GM12801 (cell line): ENCODE measurements around the gene CRTAP.

Source experiments
- TF ChIP-seq, protein P1 (sequence below): IDR thresholded peaks from one replicate; pipeline ENCODE4 v1.5.1; 2011; ENCODE audit warnings: control low read depth; ENCODE audit not compliant: insufficient read length; ENCODE audit errors: extremely low read depth

Gene CRTAP

GRCh38 chr3:33173103-33173502 lies 59.3 kb downstream of the CRTAP start:
- TF ChIP-seq, protein P1, sequence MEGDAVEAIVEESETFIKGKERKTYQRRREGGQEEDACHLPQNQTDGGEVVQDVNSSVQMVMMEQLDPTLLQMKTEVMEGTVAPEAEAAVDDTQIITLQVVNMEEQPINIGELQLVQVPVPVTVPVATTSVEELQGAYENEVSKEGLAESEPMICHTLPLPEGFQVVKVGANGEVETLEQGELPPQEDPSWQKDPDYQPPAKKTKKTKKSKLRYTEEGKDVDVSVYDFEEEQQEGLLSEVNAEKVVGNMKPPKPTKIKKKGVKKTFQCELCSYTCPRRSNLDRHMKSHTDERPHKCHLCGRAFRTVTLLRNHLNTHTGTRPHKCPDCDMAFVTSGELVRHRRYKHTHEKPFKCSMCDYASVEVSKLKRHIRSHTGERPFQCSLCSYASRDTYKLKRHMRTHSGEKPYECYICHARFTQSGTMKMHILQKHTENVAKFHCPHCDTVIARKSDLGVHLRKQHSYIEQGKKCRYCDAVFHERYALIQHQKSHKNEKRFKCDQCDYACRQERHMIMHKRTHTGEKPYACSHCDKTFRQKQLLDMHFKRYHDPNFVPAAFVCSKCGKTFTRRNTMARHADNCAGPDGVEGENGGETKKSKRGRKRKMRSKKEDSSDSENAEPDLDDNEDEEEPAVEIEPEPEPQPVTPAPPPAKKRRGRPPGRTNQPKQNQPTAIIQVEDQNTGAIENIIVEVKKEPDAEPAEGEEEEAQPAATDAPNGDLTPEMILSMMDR = no peak

GRCh38 chr3:33173672-33174071 lies 59.9 kb downstream of the CRTAP start:
- TF ChIP-seq, protein P1 = no peak

- TF ChIP-seq, protein P1 = no peak
Observed at GRCh38 chr3:33174095-33174494, 60.3 kb downstream of the CRTAP start.

- TF ChIP-seq, protein P1 = no peak
Observed at GRCh38 chr3:33174711-33175414, 61.0 kb downstream of the CRTAP start.

- TF ChIP-seq, protein P1 = no peak
Observed at GRCh38 chr3:33179132-33179531, 65.3 kb downstream of the CRTAP start.

DNA sequence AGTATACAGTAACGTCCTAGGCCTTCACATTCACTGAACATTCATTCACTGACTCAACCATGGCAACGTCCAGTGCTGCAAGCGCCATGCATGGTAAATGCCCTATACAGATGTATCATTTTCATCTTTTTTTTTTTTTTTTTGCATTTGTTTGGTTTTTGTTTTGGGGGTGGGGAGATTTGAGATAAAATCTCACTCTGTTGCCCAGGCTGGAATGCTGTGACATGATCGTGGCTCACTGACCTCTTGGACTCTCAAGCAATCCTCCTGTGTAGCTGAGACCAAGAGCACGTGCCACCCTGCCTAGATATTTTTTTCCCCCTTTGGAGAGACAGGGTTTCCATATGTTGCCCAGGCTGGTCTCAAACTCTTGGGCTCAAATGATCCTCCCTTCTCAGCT lies 67.4 kb downstream of the CRTAP start:
- TF ChIP-seq, protein P1 = no peak

- TF ChIP-seq, protein P1 = no peak
Observed at GRCh38 chr3:33184863-33185262, 71.0 kb downstream of the CRTAP start.
